Glomerular visceral epithelial cell (primary cell): Measurements from ENCODE around the gene HCN3.
A peak's percentile ranks its signal among the peaks of the same experiment; 100 is the strongest.
"Not testable (repeated sequence)": the region's sequence is repeated elsewhere in the genome, so short reads cannot be mapped to it uniquely, and the experiment has no call there.

ENCODE experiments used
- DNase-seq: peaks from one replicate; pipeline ENCODE4 v3.0.0-alpha.2; 2016; ENCODE audit errors: extremely low spot score

HCN3 gene

DNA sequence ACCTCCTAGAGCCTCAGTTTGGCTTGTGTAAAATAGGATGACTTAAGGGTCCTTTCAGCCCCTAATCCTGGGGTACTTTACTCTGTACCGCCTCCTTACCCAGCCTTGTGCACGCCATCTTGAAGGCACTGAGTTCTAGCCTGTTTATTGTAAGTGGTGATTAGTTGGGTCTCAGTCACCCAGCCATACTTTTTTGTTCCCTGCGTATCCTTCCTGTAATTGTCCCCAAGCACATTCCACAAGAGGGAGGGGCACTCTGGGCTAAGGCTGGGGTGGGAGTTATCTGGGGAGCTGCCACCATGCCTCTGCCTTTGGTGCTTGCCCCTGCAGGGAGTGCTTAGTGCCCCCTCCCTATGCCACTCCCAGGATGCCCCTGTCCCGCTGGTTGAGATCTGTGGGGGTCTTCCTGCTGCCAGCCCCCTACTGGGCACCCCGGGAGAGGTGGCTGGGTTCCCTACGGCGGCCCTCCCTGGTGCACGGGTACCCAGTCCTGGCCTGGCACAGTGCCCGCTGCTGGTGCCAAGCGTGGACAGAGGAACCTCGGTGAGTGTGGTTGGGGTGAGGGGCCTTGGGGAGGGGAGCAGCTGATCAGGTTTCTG, 32.3 kb downstream of the HCN3 start:
- DNase-seq, result peak; percentile 32

DNA sequence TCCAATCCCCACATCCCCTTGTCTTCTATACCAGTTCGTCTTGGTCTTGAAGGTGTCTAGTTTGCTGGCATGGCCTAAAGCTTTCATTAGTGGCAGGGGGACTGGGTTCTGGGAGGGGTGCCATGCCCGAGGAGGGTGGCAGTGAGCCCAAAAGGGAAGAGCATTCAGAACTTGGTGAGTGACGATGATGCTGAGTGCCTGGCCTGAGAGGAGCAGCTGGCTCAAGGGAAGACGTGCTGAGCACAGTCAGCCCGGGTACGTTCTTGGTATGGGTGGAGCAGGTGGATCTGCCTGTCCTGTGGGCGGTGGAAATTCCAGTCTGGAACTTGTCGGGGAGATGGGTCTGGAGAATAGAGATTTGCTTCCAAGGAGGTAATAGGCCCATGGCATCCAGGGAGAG, 36.0 kb downstream of the HCN3 start:
- DNase-seq, result no peak

DNA sequence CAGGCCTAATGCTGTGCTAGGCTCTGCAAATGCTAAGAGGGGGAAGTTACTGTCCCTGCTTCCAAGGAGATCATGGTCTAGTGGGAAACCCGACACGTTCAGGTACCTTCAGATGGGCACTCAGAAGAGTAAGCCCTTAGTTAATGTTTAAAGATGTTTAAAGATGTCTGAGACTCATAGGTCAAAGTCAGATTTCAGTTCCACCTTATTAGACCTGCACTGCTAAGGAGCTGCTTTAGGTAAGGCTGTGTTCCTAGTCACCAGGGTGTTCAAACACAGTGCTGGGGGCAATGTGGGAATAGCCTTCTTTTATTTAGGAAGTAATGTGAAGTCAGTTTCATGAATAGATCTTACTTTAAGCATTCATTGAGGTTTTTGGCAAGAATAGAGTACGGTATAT, 39.7 kb downstream of the HCN3 start:
- no peak for DNase-seq

DNA sequence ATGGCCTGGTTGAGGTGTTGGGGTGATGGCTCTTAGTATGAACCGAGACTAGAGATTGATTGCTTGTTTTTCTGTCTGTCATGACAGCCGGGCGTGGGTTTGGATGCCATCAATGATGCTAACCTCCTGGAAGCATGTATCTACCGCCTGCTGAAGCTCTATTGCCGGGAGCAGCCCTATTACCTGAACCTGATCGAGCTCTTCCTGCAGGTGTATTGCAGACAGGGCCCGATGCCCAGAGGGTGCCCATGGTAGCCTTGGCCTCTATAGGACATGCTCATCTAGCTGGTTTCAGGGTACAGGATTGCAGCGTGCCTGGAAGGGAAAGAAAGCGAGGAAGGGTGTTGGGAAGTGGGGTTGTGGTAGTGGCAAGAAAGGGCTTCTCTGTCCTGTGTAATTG, 40.8 kb downstream of the HCN3 start:
- DNase-seq, result no peak

DNA sequence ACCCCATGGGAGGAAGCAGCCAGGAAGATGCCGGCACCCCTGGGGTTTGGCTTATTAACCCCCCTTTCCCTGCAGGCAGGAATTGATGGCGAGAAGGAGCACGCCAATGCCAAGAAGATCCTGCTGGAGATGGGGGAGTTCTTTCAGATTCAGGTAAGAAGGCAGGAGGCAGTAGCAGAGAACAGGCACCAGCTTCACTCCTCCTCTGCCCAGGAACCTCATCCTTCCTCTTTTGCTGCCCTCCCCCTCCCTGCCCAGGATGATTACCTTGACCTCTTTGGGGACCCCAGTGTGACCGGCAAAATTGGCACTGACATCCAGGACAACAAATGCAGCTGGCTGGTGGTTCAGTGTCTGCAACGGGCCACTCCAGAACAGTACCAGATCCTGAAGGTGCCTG, 42.3 kb downstream of the HCN3 start:
- no peak for DNase-seq

DNA sequence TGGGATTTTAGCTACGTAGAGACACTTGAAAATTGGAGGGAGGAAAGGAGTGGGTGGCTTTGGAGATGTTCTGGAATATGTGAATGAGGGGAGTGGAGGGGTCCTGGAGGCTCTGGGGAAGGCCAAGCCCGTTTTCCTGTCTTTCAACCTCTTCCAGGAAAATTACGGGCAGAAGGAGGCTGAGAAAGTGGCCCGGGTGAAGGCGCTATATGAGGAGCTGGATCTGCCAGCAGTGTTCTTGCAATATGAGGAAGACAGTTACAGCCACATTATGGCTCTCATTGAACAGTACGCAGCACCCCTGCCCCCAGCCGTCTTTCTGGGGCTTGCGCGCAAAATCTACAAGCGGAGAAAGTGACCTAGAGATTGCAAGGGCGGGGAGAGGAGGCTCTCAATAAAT, 43.0 kb downstream of the HCN3 start:
- DNase-seq, result no peak

DNA sequence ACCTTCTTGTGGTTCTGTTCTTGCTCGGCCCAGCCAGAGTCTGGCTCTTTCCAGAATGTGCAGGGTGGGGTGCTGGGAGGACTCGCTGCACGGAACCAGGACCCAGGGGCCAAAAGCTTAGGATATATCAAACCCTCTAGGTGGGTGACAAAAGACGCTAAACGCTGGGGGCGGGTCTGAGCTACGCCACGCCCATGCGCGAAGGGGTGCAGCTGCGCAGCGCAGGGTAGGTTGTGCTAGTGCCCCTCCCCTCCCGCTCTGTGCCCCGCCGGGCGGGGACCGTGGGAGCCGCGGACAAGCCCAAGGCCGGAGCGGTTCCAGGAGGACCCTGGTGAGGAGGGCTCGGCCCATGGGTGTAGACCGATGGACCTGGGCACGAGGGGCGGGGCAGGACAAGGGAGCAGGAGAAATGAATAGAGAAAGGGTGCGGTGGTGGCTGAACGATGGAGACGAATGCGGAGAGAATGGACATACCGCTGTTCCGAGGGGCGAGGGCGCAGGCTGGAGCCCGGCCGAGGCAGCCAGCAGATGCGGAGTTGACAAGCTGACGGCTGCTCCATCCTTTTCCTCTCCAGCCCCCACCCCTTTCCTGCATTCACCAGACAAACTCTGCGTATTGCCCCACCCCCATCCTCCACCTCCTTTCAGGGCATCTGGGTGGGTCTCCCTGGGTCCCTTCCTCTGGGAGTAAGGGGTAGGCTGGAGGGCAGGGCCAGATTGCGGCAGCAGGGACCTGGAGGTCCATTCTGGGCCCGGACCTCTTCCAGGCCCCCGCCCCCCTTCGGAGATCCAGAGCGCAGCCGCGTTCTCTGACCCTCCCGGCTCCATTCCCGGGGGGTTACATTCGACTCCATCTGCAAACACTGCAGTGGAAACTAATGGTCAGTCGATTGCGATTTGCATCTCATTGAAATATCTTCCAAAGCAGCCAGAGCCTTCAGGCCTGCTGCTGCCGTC, 43.7 kb downstream of the HCN3 start, which contains the start of gene RUSC1:
TSS of gene RUSC1 (plus strand) at position 234 of the 957 bp plus-strand sequence. CDS start 880 bp downstream, outside the sequence.
- no peak for DNase-seq

DNA sequence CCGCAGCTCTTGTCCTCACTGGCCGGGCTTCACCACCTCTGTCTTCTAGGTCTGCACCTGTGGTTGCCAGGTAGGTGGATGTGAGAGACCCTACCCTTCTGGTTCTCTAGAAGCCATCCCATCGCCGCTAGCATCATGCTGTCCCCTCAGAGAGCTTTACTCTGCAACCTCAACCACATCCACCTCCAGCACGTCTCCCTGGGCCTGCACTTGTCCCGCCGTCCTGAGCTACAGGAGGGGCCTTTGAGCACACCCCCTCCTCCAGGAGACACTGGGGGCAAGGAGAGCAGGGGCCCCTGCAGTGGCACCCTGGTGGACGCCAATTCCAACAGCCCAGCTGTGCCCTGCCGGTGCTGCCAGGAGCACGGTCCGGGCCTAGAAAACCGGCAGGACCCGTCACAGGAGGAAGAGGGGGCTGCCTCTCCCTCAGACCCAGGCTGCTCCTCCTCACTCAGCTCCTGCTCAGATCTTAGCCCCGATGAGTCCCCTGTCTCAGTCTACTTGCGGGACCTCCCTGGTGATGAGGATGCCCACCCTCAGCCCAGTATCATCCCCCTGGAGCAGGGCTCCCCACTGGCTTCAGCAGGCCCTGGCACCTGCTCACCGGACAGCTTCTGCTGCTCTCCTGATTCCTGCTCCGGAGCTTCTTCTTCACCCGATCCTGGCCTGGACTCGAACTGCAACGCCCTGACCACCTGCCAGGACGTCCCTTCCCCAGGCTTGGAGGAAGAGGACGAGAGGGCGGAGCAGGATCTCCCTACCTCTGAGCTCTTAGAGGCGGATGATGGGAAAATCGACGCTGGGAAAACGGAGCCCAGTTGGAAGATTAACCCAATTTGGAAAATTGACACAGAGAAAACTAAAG, 44.6 kb downstream of the HCN3 start:
- no peak for DNase-seq

DNA sequence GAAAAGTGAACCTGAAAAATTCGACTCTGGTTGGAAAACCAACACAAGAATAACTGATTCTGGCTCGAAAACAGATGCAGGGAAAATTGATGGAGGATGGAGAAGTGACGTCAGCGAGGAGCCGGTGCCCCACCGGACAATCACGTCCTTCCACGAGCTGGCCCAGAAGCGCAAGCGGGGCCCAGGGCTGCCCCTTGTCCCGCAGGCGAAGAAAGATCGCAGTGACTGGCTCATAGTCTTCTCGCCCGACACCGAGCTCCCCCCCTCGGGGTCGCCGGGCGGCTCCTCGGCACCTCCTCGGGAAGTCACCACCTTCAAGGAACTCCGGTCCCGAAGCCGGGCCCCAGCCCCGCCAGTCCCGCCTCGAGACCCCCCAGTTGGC, 45.3 kb downstream of the HCN3 start:
- peak; percentile 49 for DNase-seq

DNA sequence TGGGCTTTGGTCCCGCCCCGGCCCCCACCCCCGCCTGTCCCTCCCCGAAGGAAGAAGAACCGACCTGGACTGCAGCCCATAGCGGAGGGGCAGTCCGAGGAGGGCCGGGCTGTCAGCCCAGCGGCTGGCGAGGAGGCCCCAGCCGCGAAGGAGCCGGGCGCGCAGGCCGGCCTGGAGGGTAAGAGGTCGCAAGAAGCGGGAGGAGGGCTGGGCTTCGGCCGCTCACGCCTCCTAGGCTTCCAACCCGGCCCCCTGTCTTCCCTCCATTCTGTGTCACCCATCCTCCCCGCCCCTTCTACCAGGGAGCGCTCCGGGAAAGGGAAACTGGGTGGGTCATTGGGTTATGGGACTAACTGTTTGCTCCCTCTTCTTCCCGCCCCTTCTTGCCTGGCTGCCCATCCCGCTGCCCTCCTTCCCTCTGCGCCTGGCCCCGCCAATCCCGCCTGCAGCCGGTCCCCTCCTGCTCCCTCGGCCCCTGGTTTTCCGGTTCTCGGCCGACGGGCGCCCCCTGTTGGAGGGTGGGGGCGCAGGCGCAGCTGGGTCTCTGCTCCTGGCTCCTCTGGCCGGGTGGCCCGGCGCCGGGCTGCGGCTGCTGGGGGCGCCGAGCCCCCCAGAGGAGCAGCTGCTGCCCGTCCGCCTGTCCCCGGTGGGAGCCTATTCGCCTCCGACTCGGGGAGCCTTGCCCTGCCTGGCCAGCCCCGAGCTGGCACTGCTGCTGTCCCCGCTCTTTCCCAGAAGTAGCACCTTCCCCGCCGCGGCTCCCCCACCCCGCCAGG, 45.9 kb downstream of the HCN3 start:
- peak; percentile 98 for DNase-seq

DNA sequence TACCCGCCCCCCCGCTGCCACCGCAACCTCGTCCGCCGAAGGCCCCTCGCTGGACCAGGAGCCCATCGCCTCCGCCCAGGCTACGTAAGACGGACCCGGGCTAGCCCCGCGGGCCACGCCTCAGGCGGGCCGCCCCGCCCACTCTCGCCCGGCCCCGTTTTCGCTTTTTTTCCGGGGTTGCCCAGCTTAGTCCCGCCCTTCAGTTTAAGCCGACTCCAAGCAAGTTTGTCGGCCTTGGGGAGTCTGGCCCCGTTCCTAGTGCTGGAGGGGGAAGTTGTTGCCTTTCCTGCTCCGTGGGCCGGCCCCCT, 46.4 kb downstream of the HCN3 start:
- peak; percentile 93 for DNase-seq

DNA sequence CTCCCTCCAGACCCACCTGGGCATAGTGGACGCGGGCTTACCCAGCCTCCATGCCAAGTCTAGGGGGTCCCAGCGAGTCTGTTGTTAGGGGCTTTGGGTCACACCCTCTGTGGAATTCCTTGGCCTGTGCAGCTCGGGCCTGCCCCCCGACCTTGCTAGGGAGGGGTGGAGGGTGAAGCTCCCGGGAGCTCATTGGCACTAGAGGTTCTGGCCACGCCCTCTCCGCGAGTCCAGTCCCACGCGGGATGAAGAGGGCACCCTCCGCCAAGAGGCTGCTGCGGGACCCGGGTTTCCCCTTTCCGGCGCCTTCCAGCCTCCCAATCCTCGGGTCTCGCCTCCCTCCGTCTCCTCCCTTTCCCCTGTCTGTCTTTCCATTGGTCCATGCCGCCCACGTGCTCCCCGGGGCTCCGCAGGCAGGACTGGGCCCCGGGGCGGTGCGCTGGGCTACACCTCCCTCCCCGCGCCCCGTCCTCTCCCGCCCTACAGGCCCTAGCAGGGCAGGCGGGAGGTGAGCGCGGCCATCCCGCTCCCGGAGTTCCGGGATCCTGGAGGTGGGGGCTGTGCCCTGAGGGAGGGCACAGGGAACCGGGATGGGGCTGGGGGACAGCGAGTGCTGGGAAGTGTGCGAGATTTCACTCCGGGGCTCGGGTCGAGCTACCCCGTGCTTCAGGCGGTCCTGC, 46.9 kb downstream of the HCN3 start:
- DNase-seq, result peak; percentile 99

DNA sequence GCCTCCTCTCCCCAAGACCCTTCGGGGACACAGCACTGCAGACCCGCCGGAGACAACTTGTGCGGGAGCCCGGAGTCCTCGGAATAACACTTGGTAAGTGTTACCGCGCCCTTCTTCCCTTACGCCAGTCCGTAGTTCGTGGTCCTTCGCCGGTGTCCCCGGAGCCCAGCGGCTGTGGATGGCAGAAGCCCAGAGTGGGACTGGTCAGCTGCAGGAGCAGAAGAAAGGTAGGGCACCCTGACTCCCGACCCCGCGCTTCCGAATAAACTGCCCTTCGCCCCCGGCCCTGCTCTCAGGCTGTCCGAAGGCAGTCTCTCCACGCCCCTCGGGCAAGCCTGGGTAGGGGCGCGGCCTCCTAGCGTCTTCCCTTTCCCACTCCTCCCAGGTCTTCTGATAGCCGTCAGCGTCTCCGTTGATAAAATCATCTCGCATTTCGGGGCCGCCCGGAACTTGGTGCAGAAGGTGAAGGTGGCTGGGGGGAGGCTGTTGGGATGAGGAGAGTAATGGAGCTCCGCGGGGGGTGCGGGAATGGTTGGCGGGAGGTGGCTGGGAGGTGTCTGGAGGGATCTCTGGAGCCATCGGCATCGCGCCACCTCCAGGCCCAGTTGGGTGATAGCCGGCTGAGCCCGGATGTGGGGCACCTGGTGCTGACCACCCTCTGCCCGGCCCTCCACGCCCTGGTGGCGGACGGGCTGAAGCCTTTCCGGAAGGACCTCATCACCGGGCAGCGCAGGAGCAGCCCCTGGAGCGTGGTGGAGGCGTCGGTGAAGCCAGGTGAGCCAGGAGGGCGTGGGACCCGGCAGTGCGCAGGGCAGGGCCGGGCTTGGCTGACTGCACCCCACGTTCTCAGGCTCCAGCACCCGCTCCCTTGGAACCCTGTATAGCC, 47.7 kb downstream of the HCN3 start:
- peak; percentile 78 for DNase-seq

DNA sequence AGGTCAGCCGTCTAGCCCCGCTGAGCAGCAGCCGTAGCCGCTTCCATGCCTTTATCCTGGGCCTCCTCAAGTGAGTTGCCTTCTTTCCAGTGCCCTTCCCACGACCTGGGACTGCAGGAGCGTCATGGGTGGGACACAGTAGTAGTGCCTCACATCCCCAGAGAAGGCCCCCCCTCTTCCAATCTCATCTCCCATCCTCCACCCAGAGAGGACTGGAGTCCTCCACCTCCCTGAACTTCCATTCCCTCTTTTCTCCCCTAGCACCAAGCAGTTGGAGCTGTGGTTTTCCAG, 48.3 kb downstream of the HCN3 start:
- no peak for DNase-seq

DNA sequence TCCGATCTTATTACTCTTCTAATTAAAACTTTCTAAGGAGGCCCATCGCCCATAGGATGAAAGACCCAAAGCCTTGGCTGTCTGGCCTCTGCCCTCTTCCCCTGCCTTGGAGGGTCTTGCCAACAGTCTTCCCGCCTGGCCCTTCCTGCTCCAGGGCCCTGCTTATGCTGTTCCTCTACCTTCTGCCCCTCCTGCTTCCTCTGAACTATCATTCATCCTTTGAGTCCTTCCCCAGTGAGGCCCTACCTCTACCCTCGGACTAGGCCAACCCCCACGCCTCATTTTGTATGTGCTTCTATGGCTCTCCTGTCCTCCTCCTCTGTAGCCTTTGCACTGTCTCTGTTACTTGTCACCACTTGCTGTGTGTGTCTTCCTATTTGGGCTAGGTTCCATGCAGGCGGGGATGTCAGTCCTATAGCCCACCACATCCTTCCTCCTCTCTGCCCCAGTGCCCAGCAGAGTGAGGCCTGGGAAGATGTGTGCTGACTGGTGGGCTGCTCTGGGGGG, 48.8 kb downstream of the HCN3 start:
- DNase-seq, result no peak

DNA sequence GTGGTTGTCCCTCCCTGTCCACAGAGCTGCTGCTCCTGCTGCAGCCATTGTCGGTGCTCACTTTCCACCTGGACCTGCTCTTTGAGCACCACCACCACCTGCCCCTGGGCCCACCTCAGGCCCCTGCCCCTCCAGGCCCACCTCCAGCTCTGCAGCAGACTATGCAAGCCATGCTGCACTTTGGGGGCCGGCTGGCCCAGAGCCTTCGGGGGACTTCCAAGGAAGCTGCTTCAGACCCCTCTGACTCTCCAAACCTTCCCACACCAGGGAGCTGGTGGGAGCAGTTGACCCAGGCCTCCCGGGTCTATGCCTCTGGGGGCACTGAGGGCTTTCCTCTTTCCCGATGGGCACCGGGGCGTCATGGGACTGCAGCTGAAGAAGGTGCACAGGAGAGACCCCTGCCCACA, 49.4 kb downstream of the HCN3 start:
- DNase-seq, result no peak

DNA sequence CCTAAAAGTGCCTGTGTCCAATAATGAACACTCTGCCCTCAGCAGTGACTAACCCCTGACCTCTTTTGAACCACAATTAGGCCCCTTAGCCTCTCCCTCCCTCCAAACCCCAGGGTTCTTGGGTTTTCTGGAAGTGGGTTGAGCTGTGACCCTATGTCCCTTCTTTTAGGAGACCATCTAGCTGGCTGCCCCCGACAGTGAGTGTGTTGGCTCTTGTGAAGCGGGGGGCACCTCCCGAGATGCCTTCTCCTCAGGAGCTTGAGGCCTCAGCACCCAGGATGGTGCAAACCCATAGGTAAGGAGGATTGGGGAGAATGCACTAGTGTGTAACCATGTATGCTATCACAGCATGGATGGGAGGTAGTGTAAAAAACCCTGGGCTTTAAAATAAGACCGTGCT, 50.7 kb downstream of the HCN3 start:
- DNase-seq, result no peak

DNA sequence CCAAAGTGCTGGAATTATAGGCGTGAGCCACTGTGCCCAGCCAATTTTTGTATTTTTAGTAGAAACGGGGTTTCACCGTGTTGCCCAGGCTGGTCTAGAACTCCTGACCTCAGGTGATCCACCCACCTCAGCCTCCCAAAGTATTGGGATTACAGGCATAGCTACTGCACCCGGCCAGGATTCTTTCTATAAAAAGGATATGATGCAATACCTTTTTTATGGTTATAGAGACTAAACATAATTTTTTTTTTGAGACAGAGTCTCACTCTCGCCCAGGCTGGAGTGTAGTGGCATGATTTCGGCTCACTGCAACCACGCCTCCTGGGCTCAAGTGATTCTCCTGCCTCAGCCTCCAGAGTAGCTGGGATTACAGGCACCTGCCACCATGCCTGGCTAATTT, 51.6 kb downstream of the HCN3 start:
- DNase-seq, result not testable (repeated sequence)

DNA sequence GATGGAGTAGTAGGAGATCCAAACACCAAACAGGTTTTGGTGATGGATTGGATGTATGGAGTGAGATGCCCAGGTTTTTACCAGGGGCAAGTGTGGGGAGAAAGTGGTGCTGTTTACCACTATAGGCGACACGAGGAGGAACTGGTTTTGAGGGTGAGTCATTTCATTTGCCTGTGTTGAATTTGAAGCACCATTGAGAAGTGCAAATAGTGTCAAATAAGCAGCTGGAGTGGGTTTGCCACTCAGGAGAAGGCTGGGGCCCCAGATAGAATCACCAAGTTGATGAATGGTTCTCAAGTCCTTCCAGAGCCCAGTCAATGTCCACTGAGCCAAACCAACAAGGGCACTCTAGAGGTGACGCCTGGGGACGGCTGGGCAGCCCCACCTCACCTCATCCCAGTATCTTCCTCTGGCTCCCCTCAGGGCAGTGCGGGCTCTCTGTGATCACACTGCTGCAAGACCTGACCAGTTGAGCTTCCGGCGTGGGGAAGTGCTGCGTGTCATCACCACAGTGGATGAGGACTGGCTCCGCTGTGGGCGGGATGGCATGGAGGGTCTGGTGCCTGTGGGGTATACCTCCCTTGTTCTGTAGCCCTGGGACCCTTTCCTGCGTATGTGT, 52.8 kb downstream of the HCN3 start:
- no peak for DNase-seq

DNA sequence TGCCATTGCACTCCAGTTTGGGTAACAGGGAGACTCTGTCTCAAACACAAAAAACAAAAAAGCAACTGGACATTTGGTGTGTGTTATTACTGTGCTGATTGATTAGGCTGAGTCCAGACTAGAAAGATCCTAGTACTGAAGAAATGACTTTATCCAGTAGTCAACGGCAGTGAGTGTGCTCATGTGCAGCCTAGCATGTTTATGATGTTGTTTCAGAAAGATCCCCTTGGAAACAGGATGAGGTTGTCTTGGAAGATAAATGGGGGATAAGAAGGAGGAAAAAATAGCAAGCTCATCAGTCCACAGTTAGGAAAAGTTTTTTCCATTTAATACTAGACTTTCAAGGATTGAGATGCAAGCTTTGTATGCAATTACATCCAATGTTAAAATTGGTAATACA, 57.7 kb downstream of the HCN3 start:
- no peak for DNase-seq
